ENCODE results near the gene NRP1. TPM values are rescaled to one million over a fixed set of nuclear protein-coding genes. Genes with fewer than 3 reads are reported as not detected.

Gene NRP1
- total RNA-seq, 1 donor from 2014 or later, result 249 TPM

DNA sequence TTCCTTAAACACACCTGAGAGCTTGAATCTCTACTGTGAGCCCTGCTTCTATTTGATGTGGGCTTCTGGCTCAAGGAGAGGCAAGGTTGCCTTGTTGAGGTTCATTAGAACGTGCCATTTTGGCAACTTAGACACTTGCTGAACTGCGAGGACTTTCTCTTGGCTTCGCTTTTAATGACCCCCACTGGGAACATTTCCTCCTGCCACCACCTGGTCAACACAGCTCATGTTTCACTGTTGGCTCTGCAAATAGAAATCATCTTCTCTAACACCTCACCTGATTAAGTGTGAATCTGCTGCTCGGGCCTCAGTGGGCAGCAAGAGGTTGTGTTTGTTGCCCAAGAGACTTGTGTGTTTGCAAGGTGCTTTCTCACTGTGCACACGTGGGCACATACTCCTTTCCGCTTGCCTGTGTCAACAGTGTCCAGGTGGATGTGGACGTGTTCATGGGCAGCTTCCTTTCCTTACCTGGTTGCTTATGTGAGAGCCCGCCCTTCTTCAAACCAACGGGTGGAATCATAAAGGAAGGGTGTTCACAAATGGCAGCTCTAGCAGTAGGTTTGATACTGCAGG lies 147.0 kb downstream of the NRP1 start:
- no peak for DNase-seq (ENCODE audit: low read depth, low spot score)

DNA sequence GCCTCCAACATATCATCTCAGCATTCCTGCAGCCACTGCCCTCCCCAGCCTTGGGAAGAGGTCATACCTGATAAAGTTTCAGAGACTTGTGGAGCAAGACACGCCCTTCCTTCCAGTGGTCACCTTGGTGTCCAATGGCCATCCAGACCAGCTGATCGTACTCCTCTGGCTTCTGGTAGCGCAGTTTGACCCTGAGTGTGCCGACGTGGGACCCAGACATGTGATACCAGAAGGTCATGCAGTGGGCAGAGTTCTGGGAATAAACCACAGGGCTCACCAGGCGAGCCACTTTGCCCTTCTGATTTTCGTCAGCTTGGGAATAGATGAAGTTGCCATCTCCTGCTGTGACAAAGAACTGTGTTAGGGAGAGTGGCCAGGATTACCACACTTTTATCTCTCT lies 148.3 kb downstream of the NRP1 start:
- DNase-seq (ENCODE audit: low read depth, low spot score), result no peak

DNA sequence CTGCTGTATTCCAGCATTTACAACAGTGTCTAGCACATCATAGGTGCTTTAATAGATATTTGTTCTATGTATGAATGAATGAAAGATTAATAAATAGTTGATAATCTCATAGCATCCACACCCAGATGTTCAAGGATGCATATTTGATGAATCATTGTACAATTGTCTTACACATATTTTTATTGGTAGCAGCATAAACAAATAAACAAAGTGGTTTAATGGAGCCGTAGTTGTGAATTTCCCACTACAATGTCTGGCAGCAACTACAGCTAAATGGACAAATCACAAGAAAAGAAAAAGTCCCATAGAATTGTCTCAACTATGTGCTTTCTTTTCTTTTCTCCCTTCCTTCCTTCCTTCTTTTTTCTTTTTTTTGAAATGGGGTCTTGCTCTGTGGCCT lies 150.8 kb downstream of the NRP1 start:
- DNase-seq (ENCODE audit: low read depth, low spot score), result no peak

DNA sequence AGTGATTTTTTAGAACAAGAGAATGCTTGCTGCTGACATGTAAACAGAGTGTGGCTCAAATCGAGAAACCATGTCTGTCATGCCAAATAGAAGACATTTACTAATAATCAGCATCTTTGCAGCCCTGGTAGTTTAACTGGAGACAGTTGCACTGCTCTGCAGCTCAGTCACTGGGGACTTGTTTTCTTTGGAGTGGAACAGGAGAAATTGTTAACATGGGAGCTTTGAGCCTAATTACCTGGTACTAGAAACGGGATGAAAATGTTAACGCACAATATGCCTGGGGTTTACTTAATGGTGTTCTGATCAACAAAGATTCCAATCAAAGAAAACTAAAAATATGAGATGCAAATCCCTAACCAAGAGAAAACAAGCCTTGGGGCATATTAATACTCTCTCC lies 153.5 kb downstream of the NRP1 start:
- DNase-seq (ENCODE audit: low read depth, low spot score), result no peak

DNA sequence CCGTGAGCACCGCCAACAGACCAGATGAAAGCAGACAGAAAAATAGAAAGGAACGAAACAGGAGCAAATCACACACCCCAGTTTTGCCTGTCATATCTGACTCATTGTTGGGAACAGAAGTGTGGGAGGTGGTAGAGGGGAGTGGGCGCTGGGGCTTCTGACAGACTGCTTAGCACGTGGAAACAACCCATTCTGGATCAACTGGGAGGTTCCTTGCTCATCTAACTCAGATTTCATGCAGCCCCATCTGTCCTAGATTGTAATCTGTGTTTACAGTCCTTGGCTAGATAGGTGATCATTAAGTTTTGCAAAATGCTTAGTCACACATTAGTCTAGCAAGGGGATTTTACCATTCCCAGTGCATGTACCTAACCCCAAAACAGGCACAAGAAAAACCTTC lies 154.1 kb downstream of the NRP1 start:
- no peak for DNase-seq (ENCODE audit: low read depth, low spot score)

DNA sequence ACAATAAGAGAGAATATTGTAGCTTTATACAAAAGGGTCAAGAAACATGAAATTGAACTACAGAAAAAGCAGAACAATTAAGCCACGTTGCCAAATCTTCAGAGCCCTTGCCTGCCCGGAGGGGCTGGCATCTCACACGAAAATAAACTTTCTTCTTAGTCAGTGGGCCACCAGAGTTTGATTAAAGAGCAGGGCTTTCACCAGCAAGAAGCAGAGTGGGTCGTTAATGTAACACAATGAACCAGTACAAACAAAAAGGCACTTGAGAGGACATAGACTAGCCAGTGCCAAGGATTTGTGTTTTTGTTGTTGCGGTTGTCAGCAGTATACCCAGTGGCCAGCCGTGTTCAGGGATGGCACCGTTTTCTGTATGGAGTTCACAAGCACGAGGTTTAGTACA lies 155.4 kb downstream of the NRP1 start:
- no peak for DNase-seq (ENCODE audit: low read depth, low spot score)

DNA sequence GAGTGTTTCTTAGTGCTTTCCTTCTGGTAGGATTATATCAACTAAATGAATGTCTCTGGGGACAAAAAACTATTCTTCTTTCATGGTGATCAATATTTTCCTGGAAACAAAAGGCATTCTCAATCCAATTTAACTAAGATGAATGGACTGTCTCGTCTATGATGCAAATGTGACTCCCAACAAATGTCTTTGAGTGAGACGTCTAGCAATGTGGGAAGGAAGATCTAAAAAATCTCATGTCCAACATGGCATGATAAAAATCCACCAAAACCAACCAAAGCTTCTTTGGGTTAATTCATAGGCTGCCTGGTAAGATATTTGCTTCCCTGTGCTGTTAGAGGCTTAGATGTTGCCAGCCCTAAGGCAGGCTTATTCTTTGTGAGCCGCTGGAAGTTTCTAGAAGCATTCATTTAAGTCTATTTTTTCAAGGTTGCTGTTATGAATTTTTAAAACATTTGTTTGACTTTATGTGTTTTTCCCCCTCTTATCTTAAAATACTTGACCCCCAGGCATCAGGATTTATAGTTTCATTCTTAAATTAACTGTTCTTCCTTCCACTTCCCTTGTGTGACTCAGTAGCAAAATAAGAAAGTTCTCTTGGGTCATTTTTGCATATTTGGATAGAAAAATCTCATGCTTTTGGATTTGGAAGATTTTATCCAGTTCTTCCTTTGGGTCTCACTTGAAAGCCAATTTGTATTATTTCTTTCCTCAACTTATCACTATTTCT lies 156.3 kb downstream of the NRP1 start:
- DNase-seq (ENCODE audit: low read depth, low spot score), result no peak

DNA sequence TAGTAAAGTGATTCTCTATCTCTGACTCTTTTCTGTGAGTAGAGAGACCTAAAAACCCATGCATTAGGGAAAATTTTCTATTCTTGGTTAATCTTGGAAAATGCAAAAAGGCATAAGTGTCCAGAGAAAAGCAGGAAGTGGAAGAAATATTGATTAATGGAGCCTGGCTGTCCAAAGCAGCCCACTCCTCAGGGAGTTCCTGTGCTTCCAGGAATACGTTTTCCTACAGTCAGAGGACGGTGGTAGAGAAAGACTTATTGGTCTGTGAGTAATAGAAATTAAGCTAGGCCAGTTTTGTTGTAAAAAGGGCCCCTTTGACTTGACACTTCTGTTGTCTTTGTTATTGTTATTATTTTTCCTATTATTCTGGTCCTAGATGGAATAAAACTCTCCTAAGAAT lies 157.8 kb downstream of the NRP1 start:
- no peak for DNase-seq (ENCODE audit: low read depth, low spot score)

DNA sequence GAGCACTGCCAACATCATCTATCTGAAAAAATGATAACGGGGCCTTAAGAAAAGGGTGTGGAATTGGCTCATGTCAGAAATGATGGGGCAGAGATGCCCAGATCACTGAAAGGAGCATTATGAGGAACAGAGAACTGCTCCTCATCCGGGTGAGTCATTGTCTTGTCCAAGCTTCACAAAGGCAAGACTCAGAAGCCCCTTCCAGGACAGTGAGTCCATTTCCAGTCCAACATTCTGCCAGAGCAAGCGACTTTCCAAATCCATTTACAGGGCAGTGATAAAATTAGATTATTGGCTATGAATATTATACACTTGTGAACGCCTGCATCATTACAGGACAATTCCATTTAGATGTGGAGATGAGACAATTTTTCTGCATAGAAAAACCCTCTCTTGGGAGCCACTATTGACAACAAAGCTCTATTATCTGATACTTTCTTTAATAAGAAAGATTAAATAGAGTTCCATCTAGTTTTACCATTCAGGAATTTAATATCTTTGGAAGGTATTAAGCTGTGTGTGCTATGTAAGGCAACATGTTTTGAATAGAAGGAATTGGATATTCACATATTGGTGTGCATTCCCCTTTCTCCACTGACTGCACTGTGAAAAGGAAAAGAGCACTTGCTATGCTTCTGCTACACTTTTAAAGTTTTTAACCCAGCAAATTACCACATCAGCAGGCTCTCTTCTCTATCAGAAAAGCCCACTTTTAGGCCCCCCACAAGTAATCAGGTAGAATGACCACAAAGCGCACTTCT lies 159.6 kb downstream of the NRP1 start:
- DNase-seq (ENCODE audit: low read depth, low spot score), result no peak

DNA sequence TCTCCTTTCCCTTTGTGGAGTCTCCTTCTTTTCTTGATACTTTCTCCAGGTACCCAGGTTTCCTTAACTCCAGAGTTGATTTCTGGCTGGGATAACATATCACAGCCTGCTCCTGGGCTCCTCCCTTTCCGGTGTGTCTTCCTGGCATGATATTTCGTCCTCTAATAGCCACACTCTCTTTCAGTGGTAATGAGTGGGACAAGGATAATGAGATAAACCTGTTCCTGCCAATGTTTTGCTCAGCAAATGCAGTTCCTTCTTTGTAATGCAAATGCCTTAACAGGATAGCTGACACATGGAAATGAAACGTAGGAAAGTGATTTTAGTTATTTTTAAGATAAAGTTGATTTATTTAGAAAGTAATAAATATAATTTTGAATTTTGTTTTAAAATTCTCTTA lies 168.6 kb downstream of the NRP1 start:
- DNase-seq (ENCODE audit: low read depth, low spot score), result no peak

DNA sequence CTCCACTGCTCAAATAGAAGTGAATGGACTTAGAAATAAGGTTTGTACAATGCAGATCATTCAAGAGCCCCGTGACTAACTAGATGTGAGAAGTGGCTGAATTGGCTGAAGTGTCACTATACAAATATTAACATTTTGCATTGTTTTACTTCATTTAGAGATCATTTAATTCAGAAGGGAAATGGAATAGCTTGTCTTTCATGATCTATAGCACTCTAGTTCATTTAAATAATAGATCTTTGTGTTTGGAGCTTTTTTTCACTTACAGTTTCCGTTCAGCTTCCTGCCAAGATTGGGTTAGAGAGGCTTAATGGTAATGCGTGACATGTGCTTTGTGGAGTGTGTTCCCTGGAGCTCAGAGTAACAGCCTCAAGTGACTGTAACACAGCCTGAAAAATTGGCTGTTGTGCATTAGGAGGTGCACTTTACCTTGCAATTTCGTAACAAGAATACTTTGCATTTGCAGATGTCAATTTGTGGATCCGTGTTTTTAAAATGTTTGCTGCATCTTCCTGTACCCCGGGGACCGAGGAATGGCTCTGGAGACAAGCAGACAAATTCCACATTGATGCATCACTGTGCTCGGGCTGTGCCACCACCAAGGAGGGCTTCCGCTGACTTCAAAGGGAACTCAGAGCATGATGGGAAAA lies 170.3 kb downstream of the NRP1 start:
- no peak for DNase-seq (ENCODE audit: low read depth, low spot score)

DNA sequence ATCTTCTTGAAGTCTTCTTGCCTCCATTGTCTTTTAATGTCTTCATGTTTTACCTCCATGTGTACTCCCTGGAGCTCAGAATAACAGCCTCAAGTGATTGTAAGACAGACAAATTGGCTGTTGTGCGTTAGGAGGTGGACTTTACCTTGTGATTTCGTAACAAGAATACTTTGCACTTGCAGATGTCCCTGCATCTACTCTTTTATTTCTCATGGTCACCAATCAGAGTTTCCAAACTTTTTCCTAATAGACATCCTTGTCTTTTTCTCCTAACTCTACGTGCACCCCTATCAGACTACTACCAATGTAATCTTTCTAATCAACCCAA lies 172.3 kb downstream of the NRP1 start:
- DNase-seq (ENCODE audit: low read depth, low spot score), result no peak

DNA sequence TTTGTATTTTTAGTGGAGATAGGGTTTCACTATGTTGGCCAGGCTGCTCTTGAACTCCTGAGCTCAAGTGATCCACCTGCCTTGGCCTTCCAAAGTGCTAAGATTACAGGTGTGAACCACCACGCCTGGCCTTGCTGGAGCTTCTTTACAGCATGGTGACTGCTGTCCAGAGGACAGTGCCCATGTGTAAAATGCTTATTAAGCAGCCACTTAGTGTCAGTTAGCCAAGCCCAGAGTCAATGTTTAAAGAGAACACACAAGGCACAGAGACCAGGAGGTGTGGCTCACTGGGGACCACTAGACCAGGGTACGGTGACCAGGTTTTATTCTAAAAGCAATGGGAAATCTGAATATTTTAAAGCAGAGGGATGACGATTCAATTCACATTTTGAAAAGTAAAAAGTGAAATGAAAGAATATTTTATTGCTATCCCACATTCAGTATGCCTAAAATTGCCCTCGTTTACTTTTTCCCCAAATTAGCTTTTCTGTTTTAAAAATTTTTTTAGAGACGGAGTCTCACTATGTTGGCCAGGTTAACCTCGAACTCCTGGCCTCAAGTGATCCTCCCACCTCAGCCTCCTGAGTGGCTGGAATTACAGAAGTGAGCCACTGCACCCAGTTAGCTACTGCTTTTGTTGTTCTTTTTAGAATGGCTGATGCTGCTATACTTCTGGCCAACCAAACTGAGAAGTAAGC lies 172.8 kb downstream of the NRP1 start:
- no peak for DNase-seq (ENCODE audit: low read depth, low spot score)

DNA sequence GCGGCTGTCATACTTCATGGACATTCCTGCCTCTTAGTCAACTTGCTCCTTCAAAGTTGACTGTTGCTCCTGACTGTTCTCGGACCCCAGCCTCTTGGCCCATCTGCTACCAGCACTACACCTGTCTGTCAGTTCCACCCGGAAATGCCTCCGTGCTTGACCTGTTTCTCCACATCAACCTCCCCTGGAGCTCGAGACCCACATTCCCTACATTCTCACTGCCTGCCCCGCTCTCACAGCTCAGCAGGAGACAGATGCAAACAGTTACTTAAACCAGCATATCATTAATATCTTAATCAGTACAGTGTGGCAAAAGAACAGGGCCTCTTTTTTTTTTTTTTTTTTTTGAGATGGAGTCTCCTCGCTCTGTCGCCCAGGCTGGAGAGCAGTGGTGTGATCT lies 174.3 kb downstream of the NRP1 start:
- DNase-seq (ENCODE audit: low read depth, low spot score), result no peak

DNA sequence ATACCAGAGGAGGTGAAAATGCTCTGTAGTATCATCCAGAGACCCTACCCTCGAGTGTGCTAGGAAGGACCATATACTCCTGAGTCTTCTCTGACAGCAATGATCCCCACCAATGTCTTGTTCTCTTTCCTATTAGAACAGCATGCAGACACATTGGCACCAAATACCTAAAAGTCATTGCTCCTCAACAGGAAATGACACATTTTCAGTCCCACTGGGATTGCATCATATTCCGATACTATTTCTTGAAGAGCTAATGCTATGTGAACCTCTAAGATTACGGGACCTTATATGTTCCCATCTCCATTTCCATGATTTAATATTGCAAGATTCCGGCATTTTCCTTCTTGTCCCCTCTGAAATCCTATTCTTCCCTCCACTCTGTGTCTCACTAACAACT lies 177.4 kb downstream of the NRP1 start:
- DNase-seq (ENCODE audit: low read depth, low spot score), result no peak

DNA sequence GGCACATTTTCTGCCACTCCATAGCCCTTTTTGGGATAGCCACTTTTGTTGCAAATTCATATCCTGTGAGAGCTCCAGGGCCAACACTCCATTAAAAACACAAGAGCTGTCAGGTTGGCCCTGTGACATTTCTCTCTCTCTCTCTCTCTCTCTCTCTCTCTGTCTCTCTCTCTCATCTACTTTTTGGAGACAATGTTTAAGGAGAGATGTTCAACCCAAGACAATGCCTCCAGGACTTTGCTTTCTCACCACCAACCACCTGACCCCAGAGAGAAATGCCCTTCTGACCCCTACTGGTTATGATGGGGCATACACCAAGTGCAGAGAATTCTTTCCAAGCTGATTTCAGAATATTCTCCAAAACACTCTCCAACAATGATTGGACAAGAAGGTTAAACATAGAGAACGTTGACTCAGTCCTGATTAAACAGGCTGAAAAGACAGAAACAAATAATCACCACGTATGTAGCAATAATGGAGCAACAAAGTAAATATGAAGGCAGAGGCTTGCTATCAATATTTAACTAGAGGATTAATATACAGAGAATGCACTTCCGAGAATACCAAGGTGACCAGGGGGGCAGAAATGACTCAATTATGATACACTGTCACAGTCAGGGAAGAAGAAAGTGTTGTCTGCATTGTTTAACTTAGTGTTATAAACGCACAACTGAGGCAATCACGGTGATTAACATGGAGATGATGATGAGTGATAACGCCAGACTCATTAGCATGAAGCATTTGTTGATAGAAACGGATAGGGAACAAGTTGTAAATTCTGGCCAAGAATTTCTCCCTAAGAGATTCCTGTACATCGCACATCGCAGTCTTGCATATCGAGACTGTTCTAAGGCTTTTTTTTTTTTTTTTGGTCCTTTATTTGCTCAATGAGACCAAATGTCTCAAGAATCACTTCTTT lies 178.5 kb downstream of the NRP1 start:
- no peak for DNase-seq (ENCODE audit: low read depth, low spot score)

DNA sequence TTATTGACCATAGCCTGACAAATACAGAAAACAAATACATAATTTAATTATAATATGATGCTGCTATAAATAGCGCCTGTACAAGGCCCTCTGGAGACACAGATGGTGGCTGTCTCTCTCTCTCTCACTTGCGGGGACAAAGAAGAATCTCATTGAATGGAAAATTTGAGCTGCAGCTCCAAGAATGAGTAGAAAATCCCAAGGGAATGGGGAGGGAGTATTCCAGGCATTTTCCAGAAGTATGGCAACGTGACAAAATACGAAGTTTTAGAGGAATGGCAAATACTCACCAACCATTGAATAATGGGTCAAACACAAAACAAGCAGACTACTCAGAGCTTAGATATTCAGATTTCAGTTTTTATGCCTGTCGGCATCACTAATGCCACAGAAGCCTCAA lies 179.9 kb downstream of the NRP1 start:
- no peak for DNase-seq (ENCODE audit: low read depth, low spot score)

DNA sequence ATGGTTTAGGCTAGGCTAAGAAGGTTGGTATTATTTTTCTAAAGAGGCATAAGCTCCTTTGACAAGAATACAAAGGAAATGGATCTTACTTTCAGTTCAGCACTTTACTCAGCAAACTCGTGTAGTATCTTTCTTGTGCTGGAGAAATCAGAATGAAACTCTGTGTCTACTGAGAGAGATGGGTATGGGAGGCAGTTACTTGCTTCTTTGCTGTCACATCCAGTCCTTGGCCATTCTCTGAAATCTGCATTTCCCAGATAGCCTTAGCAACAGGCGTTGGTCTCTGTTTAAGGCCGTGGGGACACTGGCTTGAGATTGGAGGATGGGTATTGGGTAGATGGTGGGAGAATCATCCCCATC lies 180.5 kb downstream of the NRP1 start:
- DNase-seq (ENCODE audit: low read depth, low spot score), result no peak

DNA sequence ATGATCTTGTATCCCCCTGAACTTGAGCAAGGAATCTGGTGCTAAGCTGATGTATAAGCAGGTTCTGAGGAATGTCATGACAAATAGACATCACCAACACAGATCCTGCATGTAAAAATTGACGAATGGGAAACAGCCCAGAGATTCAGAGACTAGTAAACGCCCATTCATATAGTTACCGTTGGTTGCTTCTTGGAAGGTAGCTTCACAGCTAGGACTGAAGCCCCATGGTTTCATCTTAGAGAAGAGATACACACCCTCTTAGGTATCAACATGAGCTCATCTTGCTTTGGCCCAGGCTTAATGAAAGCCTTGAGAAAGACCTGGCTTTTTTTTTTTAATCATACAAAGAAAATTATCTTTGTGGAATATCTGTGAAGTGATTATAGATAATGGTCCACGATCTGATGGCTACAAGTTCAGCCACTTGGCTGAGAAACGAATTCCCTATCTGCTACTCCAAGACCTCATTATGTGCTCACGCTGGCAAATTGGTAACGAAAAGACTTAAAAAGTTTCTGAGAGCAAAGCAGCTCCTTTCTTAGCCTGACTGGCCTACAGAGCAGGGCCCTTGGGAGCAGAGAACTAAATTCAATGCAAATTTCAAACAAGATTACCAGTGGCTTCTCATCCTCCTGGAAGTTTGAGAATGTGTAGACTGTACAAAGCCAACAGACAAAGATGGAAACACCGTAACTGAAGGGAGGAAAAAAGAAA lies 181.1 kb downstream of the NRP1 start:
- DNase-seq (ENCODE audit: low read depth, low spot score), result no peak

DNA sequence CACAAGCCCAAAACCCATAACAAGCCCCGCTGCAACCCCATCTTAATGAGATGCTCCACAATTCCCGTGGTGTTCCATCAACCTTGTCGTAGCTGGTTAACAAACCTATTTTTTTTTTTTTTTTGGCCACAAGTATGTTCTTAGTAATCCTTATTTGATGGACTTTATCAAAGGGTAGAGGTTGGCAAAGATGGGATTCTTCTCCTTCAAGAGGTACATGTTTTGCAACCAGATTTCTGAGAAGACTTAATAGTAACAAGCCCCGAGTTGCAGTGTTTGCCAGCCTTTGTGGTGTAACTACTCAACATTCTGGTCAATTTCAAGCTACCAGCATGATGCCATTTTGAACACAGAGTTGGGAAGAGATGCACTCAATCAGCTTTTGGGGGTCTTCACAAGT lies 181.7 kb downstream of the NRP1 start:
- DNase-seq (ENCODE audit: low read depth, low spot score), result no peak

Data from pulmonary artery endothelial cell (primary cell).